Astrocyte (in vitro differentiated cells and primary cell): ENCODE results near the gene PLA2R1. TPM values are rescaled to one million over a fixed set of nuclear protein-coding genes. Genes with fewer than 3 reads are reported as not detected.

Source experiments
- DNase-seq: peaks from one replicate; pipeline ENCODE4 v3.0.0-alpha.2; 2010; ENCODE audit warnings: low read depth
- FAIRE-seq: peaks from 2 replicates; lab custom pipeline; 2011; peaks lifted over from hg19 to GRCh38; lab: Jason Lieb, UNC
- H2AFZ ChIP-seq: 2 replicates; pipeline ENCODE4 v1.6.0; 2012; ENCODE audit warnings: low read depth, low read length, inconsistent platforms
- H3K27ac ChIP-seq: 2 replicates; pipeline ENCODE4 v1.5.1; 2011; ENCODE audit warnings: low read depth, low read length, inconsistent platforms
- H3K27me3 ChIP-seq: 2 replicates; pipeline ENCODE4 v1.6.0; 2011; ENCODE audit warnings: low read length, inconsistent platforms; ENCODE audit not compliant: insufficient read depth
- H3K36me3 ChIP-seq: 2 replicates; pipeline ENCODE4 v1.5.1; 2011; ENCODE audit warnings: low read length, inconsistent platforms; ENCODE audit not compliant: insufficient read depth
- H3K4me1 ChIP-seq: 2 replicates; pipeline ENCODE4 v1.5.1; 2011; ENCODE audit warnings: low read length, inconsistent platforms; ENCODE audit not compliant: insufficient read depth
- H3K4me2 ChIP-seq: 2 replicates; pipeline ENCODE4 v1.6.0; 2012; ENCODE audit warnings: low read length, inconsistent platforms
- H3K4me3 ChIP-seq: 2 replicates; pipeline ENCODE4 v1.5.1; 2011; ENCODE audit warnings: low read depth, mild to moderate bottlenecking, low read length, inconsistent platforms; ENCODE audit not compliant: insufficient read depth
- H3K79me2 ChIP-seq: 2 replicates; pipeline ENCODE4 v1.6.0; 2012; ENCODE audit warnings: mild to moderate bottlenecking, low read length, inconsistent platforms; ENCODE audit not compliant: insufficient read depth
- H3K9ac ChIP-seq: 2 replicates; pipeline ENCODE4 v1.6.0; 2012; ENCODE audit warnings: mild to moderate bottlenecking, low read length, inconsistent platforms
- H3K9me3 ChIP-seq: 2 replicates; pipeline ENCODE4 v1.5.1; 2012; ENCODE audit warnings: low read depth, mild to moderate bottlenecking, low read length, inconsistent platforms; ENCODE audit not compliant: insufficient read depth
- H4K20me1 ChIP-seq: 2 replicates; pipeline ENCODE4 v1.6.0; 2012; ENCODE audit warnings: low read length, inconsistent platforms; ENCODE audit not compliant: insufficient read depth
- H3K27ac Mint-ChIP-seq: one replicate; pipeline ENCODE4 v1.8.0; 2021; ENCODE audit warnings: mild to moderate bottlenecking, mixed read lengths; ENCODE audit not compliant: unreplicated experiment
- H3K27me3 Mint-ChIP-seq: one replicate; pipeline ENCODE4 v1.8.0; 2021; ENCODE audit warnings: low read depth, mixed read lengths; ENCODE audit not compliant: unreplicated experiment
- H3K36me3 Mint-ChIP-seq: one replicate; pipeline ENCODE4 v1.8.0; 2021; ENCODE audit warnings: low read depth, mixed read lengths; ENCODE audit not compliant: unreplicated experiment
- H3K4me1 Mint-ChIP-seq: one replicate; pipeline ENCODE4 v1.8.0; 2021; ENCODE audit warnings: low read depth, mixed read lengths; ENCODE audit not compliant: unreplicated experiment
- H3K4me3 Mint-ChIP-seq: one replicate; pipeline ENCODE4 v1.8.0; 2021; ENCODE audit warnings: mild to moderate bottlenecking, moderate library complexity, mixed read lengths; ENCODE audit not compliant: unreplicated experiment
- H3K9me3 Mint-ChIP-seq: one replicate; pipeline ENCODE4 v1.8.0; 2021; ENCODE audit warnings: mild to moderate bottlenecking, mixed read lengths; ENCODE audit not compliant: unreplicated experiment
- EZH2 ChIP-seq: IDR thresholded peaks from 2 replicates; pipeline ENCODE4 v1.6.1; 2012; ENCODE audit warnings: mild to moderate bottlenecking, low read length, inconsistent platforms; ENCODE audit not compliant: insufficient read depth
- total RNA-seq: library from RNA; stranded (reverse); gene quantifications from 2 replicates; pipeline ENCODE4 v1.2.1, GENCODE V29; 2021
- TF ChIP-seq, protein P1 (sequence below): IDR thresholded peaks from 2 replicates; pipeline ENCODE4 v1.5.1; 2011; ENCODE audit warnings: low read depth, mild to moderate bottlenecking, inconsistent platforms, low read length, moderate library complexity; ENCODE audit not compliant: insufficient read depth

PLA2R1 gene
- total RNA-seq, 1 donor from 2014 or later = 7.1 TPM

DNA sequence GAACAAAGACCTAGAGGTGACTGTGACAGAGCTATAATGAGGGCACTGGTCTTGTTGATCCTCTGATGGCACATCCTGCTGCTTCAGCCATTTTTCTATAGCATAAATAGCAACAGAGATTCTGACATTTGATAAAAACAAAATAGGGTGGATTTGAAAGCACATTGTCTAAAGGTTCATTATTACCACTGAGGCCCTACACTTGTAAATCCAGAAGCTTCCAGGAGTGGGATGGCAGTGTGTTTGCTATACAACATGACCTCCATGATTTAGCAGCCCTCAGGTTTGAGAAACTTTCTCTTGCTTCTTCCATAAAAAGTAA lies 171.2 kb downstream of the PLA2R1 start:
- H3K4me1 ChIP-seq = peaks cover 6% of the 10 kb centered on the region
- H3K36me3 ChIP-seq = no peaks in the 10 kb centered on the region
- H3K79me2 ChIP-seq = no peaks in the 10 kb centered on the region
- H4K20me1 ChIP-seq = no peaks in the 10 kb centered on the region
- no peak overlapping the region for H3K27ac ChIP-seq
- H3K9me3 Mint-ChIP-seq = no peaks in the 10 kb centered on the region
- no peak overlapping the region for H3K4me2 ChIP-seq
- no peak for TF ChIP-seq EZH2
- TF ChIP-seq, protein P1, sequence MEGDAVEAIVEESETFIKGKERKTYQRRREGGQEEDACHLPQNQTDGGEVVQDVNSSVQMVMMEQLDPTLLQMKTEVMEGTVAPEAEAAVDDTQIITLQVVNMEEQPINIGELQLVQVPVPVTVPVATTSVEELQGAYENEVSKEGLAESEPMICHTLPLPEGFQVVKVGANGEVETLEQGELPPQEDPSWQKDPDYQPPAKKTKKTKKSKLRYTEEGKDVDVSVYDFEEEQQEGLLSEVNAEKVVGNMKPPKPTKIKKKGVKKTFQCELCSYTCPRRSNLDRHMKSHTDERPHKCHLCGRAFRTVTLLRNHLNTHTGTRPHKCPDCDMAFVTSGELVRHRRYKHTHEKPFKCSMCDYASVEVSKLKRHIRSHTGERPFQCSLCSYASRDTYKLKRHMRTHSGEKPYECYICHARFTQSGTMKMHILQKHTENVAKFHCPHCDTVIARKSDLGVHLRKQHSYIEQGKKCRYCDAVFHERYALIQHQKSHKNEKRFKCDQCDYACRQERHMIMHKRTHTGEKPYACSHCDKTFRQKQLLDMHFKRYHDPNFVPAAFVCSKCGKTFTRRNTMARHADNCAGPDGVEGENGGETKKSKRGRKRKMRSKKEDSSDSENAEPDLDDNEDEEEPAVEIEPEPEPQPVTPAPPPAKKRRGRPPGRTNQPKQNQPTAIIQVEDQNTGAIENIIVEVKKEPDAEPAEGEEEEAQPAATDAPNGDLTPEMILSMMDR = no peak
- H3K36me3 Mint-ChIP-seq = no peaks in the 10 kb centered on the region
- H3K4me3 ChIP-seq = no peak overlapping the region
- FAIRE-seq (no peak), DNase-seq (no peak)
- no peak overlapping the region for H3K9ac ChIP-seq
- H3K27me3 ChIP-seq = no peaks in the 10 kb centered on the region
- no peaks in the 10 kb centered on the region for H3K9me3 ChIP-seq
- no peak overlapping the region for H2AFZ ChIP-seq
- H3K4me1 Mint-ChIP-seq = peaks cover 29% of the 10 kb centered on the region
- H3K27ac Mint-ChIP-seq = no peak overlapping the region
- H3K27me3 Mint-ChIP-seq = peaks cover 5% of the 10 kb centered on the region
- H3K4me3 Mint-ChIP-seq = no peak overlapping the region

DNA sequence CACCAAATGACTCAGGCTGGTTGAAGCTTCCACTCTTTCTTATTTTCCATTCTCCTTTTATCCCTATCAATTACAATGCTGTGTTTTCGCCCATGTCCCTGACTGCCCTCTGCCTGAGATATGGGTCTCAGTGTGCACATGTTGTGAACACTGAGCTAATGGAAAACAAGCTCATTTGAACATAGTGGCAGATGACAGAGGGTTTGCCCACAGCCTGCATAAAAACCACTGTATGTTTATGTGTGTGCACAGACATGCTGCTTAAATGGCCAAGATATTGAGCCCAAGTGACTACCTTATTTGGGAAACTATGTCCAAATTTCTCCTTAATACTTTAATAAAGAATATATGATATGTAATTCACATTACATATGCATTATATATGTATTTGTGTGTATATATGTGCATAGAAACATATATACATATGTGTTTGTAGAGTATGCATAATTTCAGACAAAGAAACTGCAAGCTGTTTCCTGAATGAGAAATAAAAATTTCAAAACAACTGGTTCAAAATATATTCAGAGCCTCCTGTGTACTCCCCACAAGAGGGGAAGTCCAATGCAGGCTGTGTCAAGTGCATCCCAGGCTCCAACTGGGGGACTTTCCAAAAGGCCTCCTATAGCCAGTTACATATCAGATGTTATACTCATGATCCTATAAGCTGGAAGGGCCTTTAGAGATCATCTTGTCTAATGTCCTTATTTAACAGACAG lies 171.7 kb downstream of the PLA2R1 start:
- no peaks in the 10 kb centered on the region for H3K36me3 ChIP-seq
- H2AFZ ChIP-seq = no peak overlapping the region
- TF ChIP-seq EZH2 = no peak
- TF ChIP-seq, protein P1 = no peak
- Mint-ChIP-seq H3K36me3 (no peaks in the 10 kb centered on the region), H3K4me1 (peaks cover 27% of the 10 kb centered on the region), H3K4me3 (no peak overlapping the region), H3K27me3 (peaks cover 5% of the 10 kb centered on the region), H3K9me3 (no peaks in the 10 kb centered on the region), H3K27ac (peak overlapping the region; percentile 2)
- H3K27ac ChIP-seq = no peak overlapping the region
- no peaks in the 10 kb centered on the region for H4K20me1 ChIP-seq
- no peak overlapping the region for H3K4me3 ChIP-seq
- FAIRE-seq = no peak
- H3K27me3 ChIP-seq = no peaks in the 10 kb centered on the region
- no peaks in the 10 kb centered on the region for H3K9me3 ChIP-seq
- H3K4me1 ChIP-seq = peaks cover 6% of the 10 kb centered on the region
- H3K9ac ChIP-seq = no peak overlapping the region
- no peaks in the 10 kb centered on the region for H3K79me2 ChIP-seq
- DNase-seq = no peak
- no peak overlapping the region for H3K4me2 ChIP-seq

DNA sequence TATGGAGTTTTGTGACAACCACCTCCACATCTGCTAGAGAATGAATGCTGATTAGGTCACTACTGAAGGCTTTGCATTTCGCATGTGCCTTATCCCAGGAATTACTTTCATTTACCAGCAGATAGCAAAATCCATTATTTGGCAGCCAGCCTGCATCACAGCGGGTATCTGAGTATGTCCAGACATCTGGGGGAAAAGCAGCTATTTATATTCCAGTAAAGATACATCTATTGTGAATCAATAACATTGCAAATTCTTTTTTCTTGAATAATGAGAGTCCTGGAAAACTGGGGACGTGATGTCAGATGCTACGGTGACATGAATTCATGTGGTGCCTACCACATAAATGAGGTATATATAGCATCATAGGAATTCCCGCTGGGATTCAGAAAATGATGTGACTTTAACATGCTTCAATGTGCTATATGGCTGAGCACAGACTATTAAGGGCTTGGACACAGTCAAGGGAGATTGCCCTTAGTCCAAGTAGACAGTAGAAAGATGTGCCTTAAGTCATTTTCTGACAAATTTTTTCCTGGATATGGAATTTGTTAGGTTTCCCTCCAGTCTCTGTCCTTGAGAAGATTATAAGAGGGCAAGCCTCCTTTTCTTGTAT lies 180.2 kb downstream of the PLA2R1 start:
- Mint-ChIP-seq H3K4me3 (no peak overlapping the region), H3K27ac (no peak overlapping the region), H3K27me3 (peaks cover 4% of the 10 kb centered on the region), H3K36me3 (no peaks in the 10 kb centered on the region), H3K9me3 (no peaks in the 10 kb centered on the region), H3K4me1 (peaks cover 3% of the 10 kb centered on the region)
- no peak for TF ChIP-seq EZH2
- TF ChIP-seq, protein P1 = no peak
- Histone ChIP-seq H3K4me1 (no peaks in the 10 kb centered on the region), H3K9ac (no peak overlapping the region), H3K27ac (no peak overlapping the region), H3K79me2 (no peaks in the 10 kb centered on the region), H3K4me3 (no peak overlapping the region), H3K9me3 (no peaks in the 10 kb centered on the region), H3K36me3 (no peaks in the 10 kb centered on the region), H3K4me2 (no peak overlapping the region), H3K27me3 (no peaks in the 10 kb centered on the region), H4K20me1 (no peaks in the 10 kb centered on the region), H2AFZ (no peak overlapping the region)
- DNase-seq (no peak), FAIRE-seq (no peak)
